Neural cell (in vitro differentiated cells): ENCODE data around the gene ZNF462. TPM values are rescaled to one million over a fixed set of nuclear protein-coding genes. Genes with fewer than 3 reads are reported as not detected.

Experiments
- H2AFZ ChIP-seq: fragments of 200-600, 300-800 bp; sonication (generic), shearing (Covaris generic); 2 replicates; pipeline ENCODE4 v1.6.0; 2014; ENCODE audit warnings: low read depth, mild to moderate bottlenecking, antibody characterized with exemption, low read length, moderate library complexity
- H3F3A ChIP-seq: fragments of 200-600 bp; shearing (Covaris generic); 2 replicates; pipeline ENCODE4 v1.6.1; 2016; ENCODE audit warnings: mild to moderate bottlenecking, moderate library complexity, mixed read lengths, antibody characterized with exemption, low read length; ENCODE audit not compliant: insufficient read depth, poor library complexity, severe bottlenecking
- H3K27ac ChIP-seq: fragments of 200-600, 300-800 bp; sonication (generic), shearing (Covaris generic); 2 replicates; pipeline ENCODE4 v1.5.1; 2014; ENCODE audit warnings: mild to moderate bottlenecking, low read length, moderate library complexity
- H3K27me3 ChIP-seq: fragments of 300-800, 200-600 bp; sonication (generic), shearing (Covaris generic); 2 replicates; pipeline ENCODE4 v1.6.0; 2014; ENCODE audit warnings: mild to moderate bottlenecking, low read depth, low read length, moderate library complexity; ENCODE audit not compliant: insufficient read depth
- H3K36me3 ChIP-seq: fragments of 300-800, 200-600 bp; sonication (generic), shearing (Covaris generic); 2 replicates; pipeline ENCODE4 v1.5.1; 2014; ENCODE audit warnings: mild to moderate bottlenecking, antibody characterized with exemption, low read length, moderate library complexity; ENCODE audit not compliant: insufficient read depth
- H3K4me2 ChIP-seq: fragments of 300-800, 200-600 bp; sonication (generic), shearing (Covaris generic); 2 replicates; pipeline ENCODE4 v1.6.0; 2014; ENCODE audit warnings: mild to moderate bottlenecking, low read length
- H3K4me3 ChIP-seq: fragments of 300-800, 200-600 bp; sonication (generic), shearing (Covaris generic); 2 replicates; pipeline ENCODE4 v1.5.1; 2014; ENCODE audit warnings: mild to moderate bottlenecking, low read length, moderate library complexity
- H3K79me2 ChIP-seq: fragments of 200-600 bp; shearing (Covaris generic); replicated peaks from 2 replicates; pipeline ENCODE4 v1.6.0; 2014; ENCODE audit warnings: mild to moderate bottlenecking, low read length, moderate library complexity; ENCODE audit not compliant: insufficient read depth
- H3K9ac ChIP-seq: fragments of 300-800, 200-600 bp; sonication (generic), shearing (Covaris generic); 2 replicates; pipeline ENCODE4 v1.6.1; 2016; ENCODE audit warnings: mild to moderate bottlenecking, low read length, mixed read lengths
- H3K9me2 ChIP-seq: fragments of 200-600 bp; shearing (Covaris generic); 2 replicates; pipeline ENCODE4 v1.6.1; 2016; ENCODE audit warnings: mild to moderate bottlenecking, low read length, mixed read lengths; ENCODE audit not compliant: insufficient read depth
- H3K9me3 ChIP-seq: fragments of 200-600, 300-800 bp; sonication (generic), shearing (Covaris generic); 2 replicates; pipeline ENCODE4 v1.6.1; 2016; ENCODE audit warnings: mild to moderate bottlenecking, mixed run types, low read length, moderate library complexity, mixed read lengths
- H4K20me1 ChIP-seq: fragments of 200-600 bp; shearing (Covaris generic); 2 replicates; pipeline ENCODE4 v1.6.1; 2016; ENCODE audit warnings: mild to moderate bottlenecking, mixed run types; ENCODE audit not compliant: insufficient read depth
- CTCF ChIP-seq: fragments of 450-650 bp; IDR thresholded peaks from 2 replicates; pipeline ENCODE4 v1.5.1; 2014; ENCODE audit warnings: antibody characterized with exemption, mild to moderate bottlenecking, moderate library complexity; ENCODE audit not compliant: poor library complexity, severe bottlenecking
- EP300 ChIP-seq: fragments of 450-650 bp; conservative IDR thresholded peaks from 2 replicates; pipeline ENCODE4 v1.6.1; 2014; ENCODE audit warnings: antibody characterized with exemption, mild to moderate bottlenecking, moderate library complexity; ENCODE audit not compliant: poor library complexity, severe bottlenecking
- EZH2 ChIP-seq: fragments of 200-600, 300-800 bp; shearing (Covaris generic), sonication (generic); IDR thresholded peaks from 2 replicates; pipeline ENCODE4 v1.6.1; 2014; ENCODE audit warnings: antibody characterized with exemption, low read length, borderline replicate concordance, mild to moderate bottlenecking; ENCODE audit not compliant: insufficient read depth, poor library complexity, severe bottlenecking
- MXI1 ChIP-seq: fragments of 450-650 bp; conservative IDR thresholded peaks from 2 replicates; pipeline ENCODE4 v1.6.1; 2014; ENCODE audit warnings: antibody characterized with exemption, mild to moderate bottlenecking; ENCODE audit not compliant: poor library complexity, severe bottlenecking
- POLR2AphosphoS5 ChIP-seq: IDR thresholded peaks from 2 replicates; pipeline ENCODE4 v1.6.1; 2012
- RAD21 ChIP-seq: fragments of 450-650 bp; conservative IDR thresholded peaks from 2 replicates; pipeline ENCODE4 v1.6.1; 2014; ENCODE audit warnings: antibody characterized with exemption, mild to moderate bottlenecking, moderate library complexity
- REST ChIP-seq: IDR thresholded peaks from 2 replicates; pipeline ENCODE4 v1.6.1; 2012; ENCODE audit warnings: borderline replicate concordance
- SMC3 ChIP-seq: fragments of 450-650 bp; conservative IDR thresholded peaks from 2 replicates; pipeline ENCODE4 v1.6.1; 2014; ENCODE audit warnings: antibody characterized with exemption, mild to moderate bottlenecking, moderate library complexity; ENCODE audit not compliant: poor library complexity
- TAF1 ChIP-seq: IDR thresholded peaks from 2 replicates; pipeline ENCODE4 v1.6.1; 2012; ENCODE audit warnings: low read depth
- polyA plus RNA-seq: library from polyadenylated mRNA; depleted of rRNA; stranded (reverse); fragments of >200 nt; gene quantifications from 2 replicates; pipeline ENCODE4 v1.2.3, GENCODE V29; 2014

ZNF462 gene
- polyA plus RNA-seq, 1 donor from 2014 or later: 9.1 TPM

GRCh38 chr9:106878081-106878837 lies 15.3 kb downstream of the ZNF462 start:
- Histone ChIP-seq H2AFZ (no peak overlapping the region), H3K36me3 (no peaks in the 10 kb centered on the region), H3K27ac (no peak overlapping the region), H3K4me3 (no peak overlapping the region), H3K9ac (no peak overlapping the region), H3K4me2 (no peak overlapping the region), H3K9me3 (no peaks in the 10 kb centered on the region), H3F3A (no peaks in the 10 kb centered on the region), H3K27me3 (no peaks in the 10 kb centered on the region), H3K9me2 (no peaks in the 10 kb centered on the region), H4K20me1 (peaks cover 4% of the 10 kb centered on the region), H3K79me2 (peaks cover 95% of the 10 kb centered on the region)
- no peak for TF ChIP-seq POLR2AphosphoS5
- no peak for TF ChIP-seq REST
- no peak for TF ChIP-seq TAF1
- TF ChIP-seq EP300: no peak
- TF ChIP-seq MXI1: no peak
- TF ChIP-seq CTCF: no peak
- TF ChIP-seq SMC3: no peak
- no peak for TF ChIP-seq RAD21
- no peak for TF ChIP-seq EZH2

- H3K27ac ChIP-seq: no peak overlapping the region
These were observed 16.0 kb downstream of the ZNF462 start for GRCh38 chr9:106878934-106879333.

More at GRCh38 chr9:106878934-106879333, 16.0 kb downstream of the ZNF462 start:
- Histone ChIP-seq H3K79me2 (peaks cover 95% of the 10 kb centered on the region), H3K9ac (no peak overlapping the region), H3K36me3 (no peaks in the 10 kb centered on the region), H3F3A (no peaks in the 10 kb centered on the region), H4K20me1 (peaks cover 4% of the 10 kb centered on the region), H3K27me3 (no peaks in the 10 kb centered on the region), H2AFZ (no peak overlapping the region), H3K4me3 (no peak overlapping the region), H3K9me3 (no peaks in the 10 kb centered on the region), H3K4me2 (no peak overlapping the region), H3K9me2 (no peaks in the 10 kb centered on the region)
- TF ChIP-seq EZH2: no peak
- TF ChIP-seq RAD21: no peak
- TF ChIP-seq EP300: no peak
- no peak for TF ChIP-seq MXI1
- no peak for TF ChIP-seq TAF1
- no peak for TF ChIP-seq POLR2AphosphoS5
- no peak for TF ChIP-seq CTCF
- TF ChIP-seq SMC3: no peak
- TF ChIP-seq REST: no peak
